HG03175 (cell line): Measurements from ENCODE around the gene HOXA1.

ENCODE experiments used
- ATAC-seq: cut with Tn5 transposase; IDR thresholded peaks from one replicate; pipeline ENCODE4 v1.9.1; 2021; ENCODE audit warnings: mild to moderate bottlenecking, moderate library complexity; ENCODE audit not compliant: unreplicated experiment

HOXA1 gene

GRCh38 chr7:27094304-27095049, 1.3 kb downstream of the HOXA1 start:
- no peak for ATAC-seq

- no peak for ATAC-seq
These were observed 2.5 kb downstream of the HOXA1 start for GRCh38 chr7:27093184-27093895.

- no peak for ATAC-seq
These were observed 3.0 kb downstream of the HOXA1 start for GRCh38 chr7:27092819-27093110.

GRCh38 chr7:27091941-27092818, 3.6 kb downstream of the HOXA1 start:
- ATAC-seq, result no peak

GRCh38 chr7:27091105-27091504, 4.7 kb downstream of the HOXA1 start:
- no peak for ATAC-seq

- no peak for ATAC-seq
These were observed 7.5 kb downstream of the HOXA1 start for GRCh38 chr7:27088002-27088922.

- peak; percentile 88 for ATAC-seq
These were observed 12.2 kb downstream of the HOXA1 start for GRCh38 chr7:27083646-27084045.

- ATAC-seq, result no peak
These were observed 13.6 kb downstream of the HOXA1 start for GRCh38 chr7:27082171-27082570.

- no peak for ATAC-seq
These were observed 14.9 kb downstream of the HOXA1 start for GRCh38 chr7:27080844-27081436.

- peak; percentile 71 for ATAC-seq
These were observed 16.4 kb downstream of the HOXA1 start for GRCh38 chr7:27079234-27079975.

- ATAC-seq, result no peak
These were observed 17.1 kb downstream of the HOXA1 start for GRCh38 chr7:27078616-27079233.

GRCh38 chr7:27073076-27073475, 22.7 kb downstream of the HOXA1 start:
- no peak for ATAC-seq

GRCh38 chr7:27071622-27072390, 24.0 kb downstream of the HOXA1 start:
- no peak for ATAC-seq

- ATAC-seq, result no peak
These were observed 27.5 kb downstream of the HOXA1 start for GRCh38 chr7:27068259-27068658.

- no peak for ATAC-seq
These were observed 29.7 kb downstream of the HOXA1 start for GRCh38 chr7:27066148-27066547.

GRCh38 chr7:27065709-27066108, 30.1 kb downstream of the HOXA1 start:
- no peak for ATAC-seq

GRCh38 chr7:27064661-27065060, 31.1 kb downstream of the HOXA1 start:
- no peak for ATAC-seq

- ATAC-seq, result no peak
These were observed 31.6 kb downstream of the HOXA1 start for GRCh38 chr7:27064159-27064558.
